Measurements from ENCODE around the gene ARID1B.
"Not testable (repeated sequence)": the region's sequence is repeated elsewhere in the genome, so short reads cannot be mapped to it uniquely, and the experiment has no call there.

ARID1B gene

DNA sequence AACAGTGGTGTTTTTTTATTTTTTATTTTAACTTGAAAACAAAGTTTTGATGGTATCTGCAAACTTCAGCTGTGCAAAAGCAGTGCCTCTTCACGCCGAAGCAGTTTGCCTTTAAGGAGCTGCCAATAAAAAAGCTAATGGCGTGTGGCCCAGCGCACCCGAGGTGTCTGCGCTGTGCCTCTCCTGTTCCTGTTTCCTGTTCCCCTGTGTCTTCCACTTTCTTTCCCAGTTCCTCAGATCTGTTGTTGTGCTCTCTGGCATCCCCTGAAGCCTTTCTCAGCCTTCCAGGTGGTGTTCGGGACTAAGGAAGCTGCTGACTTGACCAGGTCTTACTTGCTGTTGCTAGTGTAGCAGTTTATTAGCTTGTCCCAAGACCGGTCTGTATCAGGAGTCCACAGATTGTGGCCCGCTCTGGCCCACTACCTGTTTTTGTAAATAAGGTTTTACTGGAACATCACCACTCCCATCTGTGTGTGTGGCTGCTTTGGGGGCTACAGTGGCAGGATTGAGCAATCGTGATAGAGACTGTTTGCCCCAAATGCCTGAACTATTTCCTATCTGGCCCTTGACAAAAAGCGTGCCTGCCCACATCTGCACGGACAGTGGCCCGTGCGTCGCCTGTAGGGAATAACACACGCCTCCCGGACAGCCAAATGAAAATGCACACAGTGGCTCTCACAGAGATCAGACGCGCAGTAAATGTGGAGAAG lies 367.8 kb downstream of the ARID1B start:
- DNase-seq (ENCODE audit: extremely low read depth in 1 of 2, low read depth in 1 of 2): no peak

DNA sequence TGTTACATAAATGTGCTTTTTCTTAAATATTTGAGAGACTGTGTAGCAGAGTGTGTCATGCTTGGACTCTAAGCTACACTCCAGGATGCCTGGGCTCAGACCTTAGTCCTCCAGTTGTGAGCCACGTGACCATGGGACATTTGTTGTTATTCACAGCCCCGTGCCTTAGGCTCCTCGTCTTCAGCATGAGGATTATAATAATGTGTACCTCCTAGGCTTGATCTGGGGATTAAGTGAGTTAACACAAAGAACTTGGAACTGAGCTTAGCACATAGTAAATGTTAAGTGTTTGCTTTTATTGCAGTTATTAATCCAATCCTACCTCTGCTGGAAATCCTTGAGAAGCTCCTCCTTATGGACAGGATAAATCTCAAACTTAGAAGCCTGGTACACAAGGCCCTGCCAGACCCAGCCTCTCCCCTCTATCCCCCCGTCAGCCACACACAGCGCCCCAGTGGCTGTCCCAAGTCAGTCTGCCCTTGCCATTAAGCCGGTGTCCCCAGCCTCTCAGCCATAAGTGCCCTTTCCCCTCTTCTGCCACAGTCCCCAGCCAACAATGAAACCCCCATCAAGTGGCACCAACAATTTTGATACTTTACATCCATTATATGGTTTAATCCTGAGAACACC lies 368.6 kb downstream of the ARID1B start:
- DNase-seq (ENCODE audit: extremely low read depth in 1 of 2, low read depth in 1 of 2): no peak

DNA sequence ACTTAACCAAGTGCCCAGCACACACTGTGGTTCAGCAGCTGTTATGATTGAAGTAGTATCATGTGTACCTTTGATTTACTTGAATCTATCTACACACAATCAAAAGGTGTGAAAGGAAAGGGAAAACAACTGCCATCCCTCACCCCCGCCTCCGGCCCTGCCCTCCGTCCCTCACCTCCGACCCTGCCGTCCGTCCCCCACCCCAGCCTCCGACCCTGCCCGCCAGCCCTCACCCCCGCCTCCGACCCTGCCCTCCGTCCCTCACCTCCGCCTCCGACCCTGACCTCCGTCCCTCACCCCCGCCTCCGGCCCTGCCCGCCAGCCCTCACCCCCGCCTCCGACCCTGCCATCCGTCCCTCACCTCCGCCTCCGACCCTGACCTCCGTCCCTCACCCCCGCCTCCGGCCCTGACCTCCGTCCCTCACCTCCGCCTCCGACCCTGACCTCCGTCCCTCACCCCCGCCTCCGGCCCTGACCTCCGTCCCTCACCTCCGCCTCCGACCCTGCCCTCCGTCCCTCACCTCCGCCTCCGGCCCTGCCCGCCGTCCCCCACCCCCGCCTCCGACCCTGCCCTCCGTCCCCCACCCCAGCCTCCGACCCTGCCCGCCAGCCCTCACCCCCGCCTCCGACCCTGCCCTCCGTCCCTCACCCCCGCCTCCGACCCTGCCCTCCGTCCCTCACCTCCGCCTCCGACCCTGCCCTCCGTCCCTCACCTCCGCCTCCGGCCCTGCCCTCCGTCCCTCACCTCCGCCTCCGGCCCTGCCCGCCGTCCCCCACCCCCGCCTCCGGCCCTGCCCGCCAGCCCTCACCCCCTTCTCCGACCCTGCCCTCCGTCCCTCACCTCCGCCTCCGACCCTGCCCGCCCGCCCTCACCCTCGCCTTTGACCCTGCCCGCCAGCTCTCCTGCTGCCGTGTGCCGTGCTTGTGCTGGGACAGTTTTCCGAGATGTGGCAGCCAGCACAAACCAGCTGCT lies 370.2 kb downstream of the ARID1B start:
- DNase-seq (ENCODE audit: extremely low read depth in 1 of 2, low read depth in 1 of 2): not testable (repeated sequence)

DNA sequence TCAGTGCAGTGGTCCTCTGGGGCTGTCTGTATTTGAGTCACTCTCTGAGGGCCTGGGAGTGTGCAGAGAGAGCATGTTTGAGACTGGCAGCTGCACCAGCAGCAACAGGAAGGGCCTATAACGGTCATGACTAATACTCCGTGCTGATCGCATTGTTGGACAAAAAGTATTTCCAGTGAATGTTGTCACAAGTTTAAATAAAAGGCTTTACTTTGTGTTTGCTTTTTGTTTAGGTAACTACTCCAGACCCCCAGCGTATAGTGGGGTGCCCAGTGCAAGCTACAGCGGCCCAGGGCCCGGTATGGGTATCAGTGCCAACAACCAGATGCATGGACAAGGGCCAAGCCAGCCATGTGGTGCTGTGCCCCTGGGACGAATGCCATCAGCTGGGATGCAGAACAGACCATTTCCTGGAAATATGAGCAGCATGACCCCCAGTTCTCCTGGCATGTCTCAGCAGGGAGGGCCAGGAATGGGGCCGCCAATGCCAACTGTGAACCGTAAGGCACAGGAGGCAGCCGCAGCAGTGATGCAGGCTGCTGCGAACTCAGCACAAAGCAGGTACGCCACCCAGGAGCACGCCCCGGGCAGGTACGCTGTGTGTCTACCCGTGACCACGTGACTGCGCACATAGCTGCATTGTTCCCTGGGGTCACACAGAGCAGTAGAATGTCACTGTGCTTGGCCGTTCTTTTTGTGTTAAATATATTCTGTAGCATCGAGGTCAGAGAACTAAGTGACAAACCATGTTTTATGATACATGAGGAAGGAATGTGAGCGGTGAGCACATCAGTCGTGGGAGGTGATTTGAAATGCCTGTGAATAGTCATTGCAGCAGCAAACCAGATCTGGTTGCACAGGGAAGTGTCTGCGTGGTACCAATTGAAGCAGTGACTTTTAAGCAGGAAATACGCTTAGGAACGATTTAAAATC lies 371.5 kb downstream of the ARID1B start:
- DNase-seq (ENCODE audit: extremely low read depth in 1 of 2, low read depth in 1 of 2): no peak

DNA sequence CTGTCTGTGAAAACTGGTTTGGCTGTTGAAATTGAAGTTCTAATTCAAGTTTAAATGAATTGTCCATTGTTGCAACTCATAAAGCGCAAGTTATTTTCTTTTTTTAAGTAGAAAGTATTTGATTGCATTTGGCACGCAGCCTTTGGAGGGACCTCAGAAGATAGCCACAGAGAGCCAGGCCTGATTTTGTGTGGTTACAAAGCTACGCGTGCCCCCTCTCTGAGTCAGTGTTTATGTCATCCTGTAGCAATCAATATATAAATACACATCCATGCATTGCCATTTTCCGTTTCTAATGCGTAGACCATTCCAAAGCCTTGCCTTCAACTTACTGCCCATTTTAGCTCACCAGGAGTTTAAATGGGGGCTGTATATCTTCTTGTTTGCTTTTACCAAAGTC lies 372.9 kb downstream of the ARID1B start:
- DNase-seq (ENCODE audit: extremely low read depth in 1 of 2, low read depth in 1 of 2): no peak

DNA sequence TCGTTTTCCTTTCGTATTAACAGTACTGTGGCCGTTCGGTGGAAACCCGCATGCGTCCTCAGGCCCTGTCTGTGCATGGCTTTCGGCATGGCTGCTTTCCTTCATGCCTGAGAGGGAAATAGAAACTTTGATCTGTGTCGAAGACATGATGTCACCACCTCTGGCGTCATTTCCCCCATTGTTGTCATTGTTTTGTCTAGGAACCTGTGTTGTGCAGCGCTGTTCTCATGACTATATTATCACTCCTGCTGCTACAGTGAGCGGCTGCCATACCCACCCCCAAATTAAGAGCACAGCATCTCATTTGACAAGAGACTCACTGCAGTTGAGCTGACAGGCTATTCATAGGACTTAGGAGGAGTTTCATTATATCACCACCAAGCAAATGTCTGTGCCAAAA lies 373.9 kb downstream of the ARID1B start:
- no peak for DNase-seq (ENCODE audit: extremely low read depth in 1 of 2, low read depth in 1 of 2)

DNA sequence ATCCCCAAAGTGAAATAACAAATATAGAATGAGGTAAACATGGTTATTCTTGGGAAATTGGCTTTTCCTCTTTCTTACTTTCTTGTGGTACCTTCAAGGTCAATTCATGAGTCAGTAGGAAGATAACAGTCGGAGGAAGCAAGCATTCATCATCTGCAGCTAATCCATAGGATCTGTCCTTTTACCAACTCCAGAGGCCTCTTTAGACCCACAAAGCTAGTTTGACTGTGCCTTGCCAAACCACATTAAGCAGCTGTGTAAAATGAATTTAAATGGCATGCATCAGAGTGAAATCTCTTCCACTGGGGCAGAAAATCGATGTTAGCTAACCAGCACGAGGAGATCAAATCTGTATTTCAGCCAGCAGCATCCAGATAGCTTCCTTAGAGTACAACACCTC lies 374.8 kb downstream of the ARID1B start:
- no peak for DNase-seq (ENCODE audit: extremely low read depth in 1 of 2, low read depth in 1 of 2)

DNA sequence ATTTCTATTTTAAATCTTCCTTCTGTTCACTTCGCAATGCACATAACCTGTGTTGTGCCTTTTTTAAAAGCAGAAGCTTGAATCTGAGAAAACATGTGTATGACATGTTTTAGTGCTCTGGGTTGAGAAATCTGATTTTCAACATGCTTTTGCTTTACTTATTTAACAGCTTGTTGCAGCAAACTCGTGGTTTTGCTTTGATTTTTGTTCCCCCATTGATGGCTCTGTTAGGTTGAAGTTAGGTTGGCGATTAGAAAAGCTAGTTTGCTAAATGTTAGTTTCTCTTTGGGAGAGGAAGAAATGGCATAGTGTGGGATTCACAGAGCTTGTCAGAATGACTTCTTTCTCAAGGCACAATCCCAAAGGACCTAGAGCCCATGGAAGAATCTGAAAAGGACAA lies 375.4 kb downstream of the ARID1B start:
- DNase-seq (ENCODE audit: extremely low read depth in 1 of 2, low read depth in 1 of 2): no peak

DNA sequence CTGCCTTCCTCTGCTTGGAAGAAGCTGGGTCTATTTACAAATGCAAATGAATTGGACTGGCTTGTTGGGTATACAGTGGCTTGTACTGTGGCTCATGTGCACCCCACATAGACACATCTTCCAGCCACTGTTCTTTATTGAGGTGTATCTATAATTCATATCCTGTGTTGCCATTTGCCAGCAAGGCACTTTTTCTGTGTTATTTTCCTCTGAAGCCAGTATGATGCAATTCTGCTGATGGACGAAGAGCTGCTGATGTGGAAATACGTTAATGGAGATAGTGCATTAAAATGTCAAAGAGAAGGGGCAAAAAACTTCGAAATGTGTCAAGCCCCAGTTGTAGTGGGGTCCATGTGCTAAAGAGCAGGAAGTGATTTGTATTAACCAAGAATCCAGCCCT lies 378.6 kb downstream of the ARID1B start:
- DNase-seq (ENCODE audit: extremely low read depth in 1 of 2, low read depth in 1 of 2): no peak

DNA sequence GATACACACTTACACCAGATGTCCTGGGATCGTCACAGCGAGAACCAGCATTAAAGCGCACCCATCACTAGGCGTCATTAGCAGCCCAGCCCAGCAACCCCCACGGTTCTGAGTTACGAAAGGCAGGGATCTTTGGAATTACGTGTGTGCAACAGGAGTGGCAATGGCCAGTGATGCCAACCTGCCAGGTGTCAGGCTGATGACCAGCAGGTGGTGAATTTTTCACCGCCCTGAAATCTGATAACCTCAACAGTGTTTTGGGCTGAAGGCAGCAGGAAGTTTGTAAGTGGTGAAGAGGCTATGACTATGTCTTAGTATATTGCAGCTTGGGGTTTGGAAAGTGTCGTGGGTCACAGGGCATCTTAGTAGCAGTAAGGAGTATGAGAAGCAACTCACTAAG lies 380.1 kb downstream of the ARID1B start:
- DNase-seq (ENCODE audit: extremely low read depth in 1 of 2, low read depth in 1 of 2): no peak

DNA sequence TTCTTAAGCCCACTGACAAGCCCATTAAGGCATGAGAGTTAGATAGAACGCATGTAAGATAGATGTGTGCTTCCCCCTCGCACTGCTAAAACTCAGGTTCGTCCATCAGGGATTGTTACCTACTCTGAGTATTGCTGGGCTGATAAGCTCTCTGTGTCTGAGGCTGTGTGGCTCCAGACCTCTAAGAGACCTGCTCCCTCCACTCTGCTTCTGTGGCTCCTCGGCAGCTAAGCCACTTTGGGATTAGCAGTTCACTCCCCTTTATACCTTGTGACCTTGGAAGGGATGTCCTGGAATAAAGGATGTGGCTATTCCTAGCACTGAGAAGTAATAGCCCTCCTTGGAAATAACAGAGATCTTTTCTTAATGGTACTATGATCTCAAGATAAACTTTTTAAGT lies 381.3 kb downstream of the ARID1B start:
- DNase-seq (ENCODE audit: extremely low read depth in 1 of 2, low read depth in 1 of 2): no peak

DNA sequence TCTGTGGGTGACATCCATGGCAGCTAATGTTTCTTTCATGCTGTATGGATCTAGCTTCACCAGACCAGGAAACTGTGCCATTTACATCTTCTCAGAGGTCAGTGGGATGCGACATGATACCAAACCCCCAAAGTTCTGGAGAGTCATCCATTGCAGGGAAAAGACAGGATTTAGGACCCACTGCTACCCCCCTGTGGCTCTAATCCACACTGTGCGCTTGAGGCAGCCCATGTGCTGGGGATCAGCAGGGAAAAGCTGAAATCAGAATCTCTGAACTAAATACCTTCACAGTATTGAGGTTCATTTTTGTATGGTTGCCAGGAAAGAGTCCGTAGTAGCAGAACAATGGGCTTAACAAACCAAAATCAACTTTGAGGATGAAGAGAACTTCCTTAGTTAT lies 381.7 kb downstream of the ARID1B start:
- no peak for DNase-seq (ENCODE audit: extremely low read depth in 1 of 2, low read depth in 1 of 2)

DNA sequence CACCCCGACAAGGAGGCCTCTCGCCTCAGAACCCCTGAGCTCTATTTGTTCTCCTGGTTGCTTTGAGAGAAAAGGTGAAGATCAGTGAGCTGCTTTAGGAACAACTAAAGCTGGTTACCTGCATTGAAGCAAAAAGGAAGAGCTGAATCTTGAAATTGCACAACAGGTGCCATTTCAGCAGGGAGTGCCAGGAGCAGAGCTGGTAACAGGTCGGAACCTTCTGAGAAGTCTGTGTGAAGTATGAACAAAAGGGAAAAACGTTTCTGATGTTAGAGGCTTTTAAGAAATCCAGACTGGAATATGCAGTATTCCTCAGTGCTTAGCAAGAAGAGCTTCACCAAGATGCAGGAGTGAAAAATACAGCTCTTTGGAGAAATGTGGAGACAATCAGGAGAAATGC lies 382.2 kb downstream of the ARID1B start:
- DNase-seq (ENCODE audit: extremely low read depth in 1 of 2, low read depth in 1 of 2): no peak

DNA sequence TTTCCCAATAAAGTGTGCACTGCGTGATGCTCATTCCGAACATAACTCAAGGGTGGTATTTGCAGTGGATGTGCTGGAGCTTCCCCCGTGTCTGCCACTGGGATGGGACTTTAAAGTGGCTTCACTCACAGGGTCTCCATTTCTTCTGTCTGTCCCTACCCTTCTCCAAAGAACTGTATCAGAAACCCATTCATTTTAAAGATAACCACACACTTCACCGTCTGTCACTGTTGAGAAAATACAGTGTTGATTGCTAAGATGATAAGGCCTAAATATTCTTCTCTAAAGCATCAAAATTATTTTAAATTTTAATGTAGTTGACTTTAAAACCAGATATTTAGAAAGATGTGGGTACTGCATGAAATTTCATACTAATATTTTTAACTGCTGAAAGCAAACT lies 384.7 kb downstream of the ARID1B start:
- no peak for DNase-seq (ENCODE audit: extremely low read depth in 1 of 2, low read depth in 1 of 2)

DNA sequence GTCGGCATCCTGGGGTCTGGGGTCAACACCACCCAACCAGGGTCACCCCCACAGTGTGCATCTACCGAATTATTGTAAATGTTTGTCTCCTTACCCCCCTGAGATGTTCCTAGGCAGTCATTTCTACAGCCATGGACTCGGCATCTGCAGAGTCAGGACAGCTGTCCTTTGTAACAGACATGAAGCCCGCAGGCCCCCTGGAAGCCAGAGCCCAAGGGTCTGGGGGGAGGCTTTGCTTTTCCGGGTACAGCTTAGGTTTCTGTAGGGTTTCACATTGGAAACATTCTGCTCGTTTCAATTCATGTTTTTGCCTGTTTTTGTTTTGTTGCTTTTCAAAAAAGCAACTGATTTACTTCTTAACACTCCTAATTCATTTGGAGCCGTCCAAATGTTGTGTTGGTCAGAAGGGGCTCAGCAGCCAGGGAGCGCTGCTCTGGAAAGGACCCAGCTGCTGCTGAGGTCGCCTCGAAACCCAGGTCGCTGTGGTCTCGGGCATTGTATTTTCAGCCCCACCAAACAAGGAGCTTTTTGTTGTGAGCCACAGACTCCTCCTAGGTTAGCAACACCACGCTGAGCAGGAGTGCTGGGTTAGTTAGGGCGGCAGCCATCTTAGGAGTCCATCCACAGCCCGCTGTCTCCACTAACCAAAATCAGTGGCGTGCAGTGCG lies 385.7 kb downstream of the ARID1B start:
- DNase-seq (ENCODE audit: extremely low read depth in 1 of 2, low read depth in 1 of 2): no peak

DNA sequence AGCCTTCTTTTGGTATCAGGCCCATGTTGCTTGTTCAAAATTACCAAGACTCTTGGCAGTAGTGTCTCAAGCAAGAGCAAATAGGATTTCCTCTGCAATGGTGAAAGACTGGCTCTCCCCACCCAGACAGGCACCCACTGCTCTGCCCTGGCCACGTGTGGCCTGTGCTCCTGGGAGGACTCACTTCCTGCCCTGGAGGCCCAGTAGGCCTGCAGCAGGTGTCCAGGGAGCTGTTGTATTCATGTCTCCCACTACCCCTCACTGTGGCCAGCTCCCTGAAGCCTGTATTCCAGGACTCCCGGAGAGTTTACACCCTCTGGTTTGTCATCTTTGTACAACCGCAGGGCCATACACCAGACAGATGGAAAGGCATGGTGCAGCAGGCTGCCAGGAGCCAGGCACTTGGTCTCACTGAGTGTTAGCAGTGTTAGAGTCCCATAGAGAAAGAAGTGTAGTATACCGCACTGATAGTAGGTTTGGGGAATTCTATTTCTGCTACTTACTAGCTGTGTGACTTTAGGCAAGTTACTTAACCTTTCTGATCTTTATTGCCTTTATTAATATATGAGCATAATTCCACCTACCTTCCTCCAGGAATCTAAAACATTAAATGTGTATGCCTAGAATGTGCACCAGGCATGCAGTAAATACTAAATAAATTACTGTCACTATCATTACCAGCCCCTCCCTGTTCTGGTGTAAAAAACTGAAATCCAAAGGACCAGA lies 386.4 kb downstream of the ARID1B start:
- no peak for DNase-seq (ENCODE audit: extremely low read depth in 1 of 2, low read depth in 1 of 2)

DNA sequence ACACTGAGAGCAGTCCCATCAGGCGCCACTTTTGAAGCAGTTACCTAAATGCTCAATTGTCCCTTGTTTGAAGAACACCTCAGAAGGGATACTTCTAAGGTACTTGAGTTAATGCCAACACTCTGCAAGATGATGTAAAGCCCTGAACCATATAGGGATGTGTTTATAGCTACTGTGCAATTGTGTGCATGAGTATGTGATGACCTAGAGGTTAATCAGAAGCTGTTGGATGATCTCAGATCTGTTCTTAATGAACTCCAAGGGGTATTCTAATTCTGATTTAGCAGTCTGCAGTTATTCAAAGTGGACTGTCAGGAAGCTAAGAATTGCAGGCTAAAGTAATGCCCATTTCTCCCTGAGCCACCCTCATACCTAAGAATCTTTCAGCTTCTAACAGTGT lies 387.8 kb downstream of the ARID1B start:
- DNase-seq (ENCODE audit: extremely low read depth in 1 of 2, low read depth in 1 of 2): no peak

DNA sequence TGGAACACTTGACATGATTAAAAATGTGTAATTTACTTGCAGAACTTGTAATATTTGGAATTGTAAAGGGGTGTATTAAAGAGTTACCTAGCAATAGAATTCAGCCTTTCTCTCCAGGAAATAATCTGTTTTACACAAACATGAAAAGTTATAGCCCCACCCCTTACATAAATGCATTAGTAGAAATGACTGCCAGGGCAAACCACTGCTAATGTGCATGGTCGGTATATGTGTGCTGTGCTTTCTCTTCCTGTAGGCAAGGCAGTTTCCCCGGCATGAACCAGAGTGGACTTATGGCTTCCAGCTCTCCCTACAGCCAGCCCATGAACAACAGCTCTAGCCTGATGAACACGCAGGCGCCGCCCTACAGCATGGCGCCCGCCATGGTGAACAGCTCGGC lies 389.6 kb downstream of the ARID1B start:
- no peak for DNase-seq (ENCODE audit: extremely low read depth in 1 of 2, low read depth in 1 of 2)

DNA sequence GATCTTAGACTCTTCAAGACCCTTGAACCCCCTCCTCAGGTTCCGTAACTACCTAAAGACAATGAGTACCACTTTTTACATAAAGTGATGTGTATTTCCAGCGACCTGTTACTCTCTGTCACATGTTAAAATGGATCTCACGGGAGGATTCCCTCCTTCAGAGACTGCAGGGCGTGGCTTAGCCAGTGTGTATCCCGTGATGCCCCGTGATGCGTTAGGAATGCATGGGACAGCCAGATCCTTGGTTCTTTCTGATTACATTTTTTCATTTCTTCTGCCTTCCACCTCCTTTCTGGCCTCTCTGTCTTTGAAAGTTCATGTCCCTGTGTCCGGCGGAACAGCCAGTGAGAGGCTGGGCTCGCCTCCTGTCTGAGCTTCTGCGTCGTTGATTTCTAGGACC lies 390.7 kb downstream of the ARID1B start:
- DNase-seq (ENCODE audit: extremely low read depth in 1 of 2, low read depth in 1 of 2): no peak
